Pons (tissue), 1 donor: Measurements from ENCODE around the gene HGFAC.

Experiments
- DNase-seq: peaks from one replicate; pipeline ENCODE4 v3.0.0-alpha.2; 2016; ENCODE audit warnings: low spot score

HGFAC gene

GRCh38 chr4:3441501-3442459, at the start of gene HGFAC:
TSS of gene HGFAC (plus strand) at chr4:3441968. CDS start at chr4:3442002, 34 bp downstream.
- no peak for DNase-seq

GRCh38 chr4:3392321-3392720, 49.4 kb upstream of the HGFAC start:
- DNase-seq, result no peak

GRCh38 chr4:3393171-3393570, 48.6 kb upstream of the HGFAC start:
- DNase-seq, result no peak

- no peak for DNase-seq
These were observed 45.2 kb upstream of the HGFAC start for GRCh38 chr4:3396600-3396999.

- DNase-seq, result no peak
These were observed 44.6 kb upstream of the HGFAC start for GRCh38 chr4:3397128-3397527.

- peak; percentile 29 for DNase-seq
These were observed 42.2 kb upstream of the HGFAC start for GRCh38 chr4:3399277-3400194.

- no peak for DNase-seq
These were observed 40.2 kb upstream of the HGFAC start for GRCh38 chr4:3401436-3402171.

GRCh38 chr4:3402491-3403347, 39.0 kb upstream of the HGFAC start:
- DNase-seq, result no peak

- no peak for DNase-seq
These were observed 38.3 kb upstream of the HGFAC start for GRCh38 chr4:3403348-3403906.

- no peak for DNase-seq
These were observed 37.2 kb upstream of the HGFAC start for GRCh38 chr4:3404546-3404945.

GRCh38 chr4:3405176-3405575, 36.6 kb upstream of the HGFAC start:
- no peak for DNase-seq

- DNase-seq, result no peak
These were observed 35.7 kb upstream of the HGFAC start for GRCh38 chr4:3406021-3406420.

GRCh38 chr4:3406431-3406830, 35.3 kb upstream of the HGFAC start:
- no peak for DNase-seq

GRCh38 chr4:3407171-3407771, 34.5 kb upstream of the HGFAC start:
- DNase-seq, result no peak

- DNase-seq, result no peak
These were observed 33.6 kb upstream of the HGFAC start for GRCh38 chr4:3407930-3408792.

GRCh38 chr4:3408793-3409330, 32.9 kb upstream of the HGFAC start:
- DNase-seq, result no peak

- DNase-seq, result no peak
These were observed 32.1 kb upstream of the HGFAC start for GRCh38 chr4:3409571-3410091.

GRCh38 chr4:3410401-3411135, 31.2 kb upstream of the HGFAC start:
- DNase-seq, result no peak
